Parathyroid adenoma (tissue), 2 donors: ENCODE results near the gene POLA2.
A peak's percentile ranks its signal among the peaks of the same experiment; 100 is the strongest.

Source experiments
- H2AFZ ChIP-seq: fragments of 300-600 bp; sonication (generic); one replicate; pipeline ENCODE4 v1.7.0; 2017; ENCODE audit warnings: antibody characterized with exemption, mild to moderate bottlenecking
- H3K27ac ChIP-seq: fragments of 300-600 bp; sonication (generic); one replicate; pipeline ENCODE4 v1.7.0; 2017
- H3K27me3 ChIP-seq: fragments of 300-600 bp; sonication (generic); one replicate; pipeline ENCODE4 v1.7.0; 2017; ENCODE audit warnings: low read length; ENCODE audit not compliant: control insufficient read depth, insufficient read depth
- H3K36me3 ChIP-seq: fragments of 300-600 bp; sonication (generic); one replicate; pipeline ENCODE4 v1.7.0; 2017; ENCODE audit warnings: low read length; ENCODE audit not compliant: control insufficient read depth, insufficient read depth
- H3K4me1 ChIP-seq: fragments of 300-600 bp; sonication (generic); one replicate; pipeline ENCODE4 v1.7.0; 2017; ENCODE audit warnings: control low read depth
- H3K4me2 ChIP-seq: fragments of 300-600 bp; sonication (generic); one replicate; pipeline ENCODE4 v1.7.0; 2017; ENCODE audit warnings: low read length
- H3K4me3 ChIP-seq: fragments of 300-600 bp; sonication (generic); one replicate; pipeline ENCODE4 v1.7.0; 2017; ENCODE audit warnings: low read depth, low read length
- H3K79me2 ChIP-seq: fragments of 300-600 bp; sonication (generic); one replicate; pipeline ENCODE4 v1.7.0; 2017; ENCODE audit warnings: control low read depth
- H3K9ac ChIP-seq: fragments of 300-600 bp; sonication (generic); one replicate; pipeline ENCODE4 v1.7.0; 2017; ENCODE audit warnings: mild to moderate bottlenecking
- H3K9me3 ChIP-seq: fragments of 300-600 bp; sonication (generic); one replicate; pipeline ENCODE4 v1.7.0; 2017; ENCODE audit warnings: low read length; ENCODE audit not compliant: control insufficient read depth
- CTCF ChIP-seq: fragments of 300-600 bp; sonication (generic); IDR thresholded peaks from one replicate; pipeline ENCODE4 v1.7.0; 2017; ENCODE audit warnings: antibody characterized with exemption, mild to moderate bottlenecking
- donor health status: primary hyperparathyroidism.

POLA2 gene

GRCh38 chr11:65261591-65262380 lies at the start of gene POLA2:
POLA2 (plus strand) TSS chr11:65261962; CDS start chr11:65262293, 331 bp downstream.
- H3K27me3 ChIP-seq: no peaks in the 10 kb centered on the region
- H3K9ac ChIP-seq: peak within 1 kb of the TSS; percentile 67
- peak within 1 kb of the TSS; percentile 85 for H3K27ac ChIP-seq
- H2AFZ ChIP-seq: peak within 1 kb of the TSS; percentile 94
- H3K9me3 ChIP-seq: no peaks in the 10 kb centered on the region
- peaks cover 3% of the 10 kb centered on the region for H3K4me1 ChIP-seq
- TF ChIP-seq CTCF: no peak
- no peaks in the 10 kb centered on the region for H3K79me2 ChIP-seq
- H3K4me2 ChIP-seq: peak within 1 kb of the TSS; percentile 99
- peak within 1 kb of the TSS; percentile 96 for H3K4me3 ChIP-seq
- no peaks in the 10 kb centered on the region for H3K36me3 ChIP-seq

GRCh38 chr11:65212226-65212801 lies 49.4 kb upstream of the POLA2 start:
- H3K36me3 ChIP-seq: no peaks in the 10 kb centered on the region
- no peaks in the 10 kb centered on the region for H3K9me3 ChIP-seq
- H3K4me2 ChIP-seq: no peak overlapping the region
- H2AFZ ChIP-seq: no peak overlapping the region
- no peaks in the 10 kb centered on the region for H3K79me2 ChIP-seq
- no peak overlapping the region for H3K27ac ChIP-seq
- no peak overlapping the region for H3K4me3 ChIP-seq
- TF ChIP-seq CTCF: no peak
- no peak overlapping the region for H3K9ac ChIP-seq
- peaks cover 5% of the 10 kb centered on the region for H3K4me1 ChIP-seq
- H3K27me3 ChIP-seq: no peaks in the 10 kb centered on the region

GRCh38 chr11:65213322-65214211 lies 48.2 kb upstream of the POLA2 start:
- H3K4me2 ChIP-seq: no peak overlapping the region
- no peak overlapping the region for H2AFZ ChIP-seq
- no peaks in the 10 kb centered on the region for H3K36me3 ChIP-seq
- no peaks in the 10 kb centered on the region for H3K27me3 ChIP-seq
- no peaks in the 10 kb centered on the region for H3K9me3 ChIP-seq
- H3K9ac ChIP-seq: no peak overlapping the region
- no peak overlapping the region for H3K4me3 ChIP-seq
- H3K4me1 ChIP-seq: peaks cover 5% of the 10 kb centered on the region
- H3K27ac ChIP-seq: no peak overlapping the region
- no peak for TF ChIP-seq CTCF
- H3K79me2 ChIP-seq: no peaks in the 10 kb centered on the region

- Histone ChIP-seq H3K27ac (no peak overlapping the region), H3K9me3 (no peaks in the 10 kb centered on the region), H3K27me3 (no peaks in the 10 kb centered on the region), H3K4me1 (peaks cover 5% of the 10 kb centered on the region), H3K36me3 (no peaks in the 10 kb centered on the region), H3K4me2 (no peak overlapping the region), H3K4me3 (no peak overlapping the region), H3K9ac (no peak overlapping the region), H2AFZ (no peak overlapping the region), H3K79me2 (no peaks in the 10 kb centered on the region)
- TF ChIP-seq CTCF: no peak
Observed at GRCh38 chr11:65214212-65214845, 47.4 kb upstream of the POLA2 start.
